Progenitor cell of endocrine pancreas (in vitro differentiated cells): ENCODE results near the gene YES1. TPM values are rescaled to one million over a fixed set of nuclear protein-coding genes. Genes with fewer than 3 reads are reported as not detected.

Experiments
- DNase-seq: peaks from one replicate; pipeline ENCODE4 v3.0.0; 2021; ENCODE audit warnings: low spot score; ENCODE audit not compliant: unreplicated experiment
- H3K27ac Mint-ChIP-seq: 2 replicates; pipeline ENCODE4 v1.8.0; 2021; ENCODE audit warnings: mild to moderate bottlenecking, moderate library complexity, mixed read lengths
- H3K27me3 Mint-ChIP-seq: 2 replicates; pipeline ENCODE4 v1.8.0; 2021; ENCODE audit warnings: mixed read lengths
- H3K36me3 Mint-ChIP-seq: 2 replicates; pipeline ENCODE4 v1.8.0; 2022; ENCODE audit warnings: mixed read lengths; ENCODE audit not compliant: insufficient read depth
- H3K4me1 Mint-ChIP-seq: 2 replicates; pipeline ENCODE4 v1.8.0; 2021; ENCODE audit warnings: low read depth, mixed read lengths
- H3K4me3 Mint-ChIP-seq: 2 replicates; pipeline ENCODE4 v1.8.0; 2021; ENCODE audit warnings: low read depth, mild to moderate bottlenecking, moderate library complexity, mixed read lengths
- H3K9me3 Mint-ChIP-seq: 2 replicates; pipeline ENCODE4 v1.8.0; 2021; ENCODE audit warnings: low read depth, mixed read lengths
- total RNA-seq: library from RNA; stranded (reverse); gene quantifications from 2 replicates; pipeline ENCODE4 v1.2.1, GENCODE V29; 2021
- TF ChIP-seq, protein P1 (sequence below): fragments of 200-600 bp; sonication (generic); IDR thresholded peaks from one replicate; pipeline ENCODE4 v1.5.0; 2021; ENCODE audit warnings: antibody characterized with exemption, mild to moderate bottlenecking; ENCODE audit not compliant: unreplicated experiment

Gene YES1
- total RNA-seq, 1 donor from 2014 or later: 55.5 TPM

GRCh38 chr18:706405-706804, 105.6 kb downstream of the YES1 start:
- no peak overlapping the region for H3K4me3 Mint-ChIP-seq

DNA sequence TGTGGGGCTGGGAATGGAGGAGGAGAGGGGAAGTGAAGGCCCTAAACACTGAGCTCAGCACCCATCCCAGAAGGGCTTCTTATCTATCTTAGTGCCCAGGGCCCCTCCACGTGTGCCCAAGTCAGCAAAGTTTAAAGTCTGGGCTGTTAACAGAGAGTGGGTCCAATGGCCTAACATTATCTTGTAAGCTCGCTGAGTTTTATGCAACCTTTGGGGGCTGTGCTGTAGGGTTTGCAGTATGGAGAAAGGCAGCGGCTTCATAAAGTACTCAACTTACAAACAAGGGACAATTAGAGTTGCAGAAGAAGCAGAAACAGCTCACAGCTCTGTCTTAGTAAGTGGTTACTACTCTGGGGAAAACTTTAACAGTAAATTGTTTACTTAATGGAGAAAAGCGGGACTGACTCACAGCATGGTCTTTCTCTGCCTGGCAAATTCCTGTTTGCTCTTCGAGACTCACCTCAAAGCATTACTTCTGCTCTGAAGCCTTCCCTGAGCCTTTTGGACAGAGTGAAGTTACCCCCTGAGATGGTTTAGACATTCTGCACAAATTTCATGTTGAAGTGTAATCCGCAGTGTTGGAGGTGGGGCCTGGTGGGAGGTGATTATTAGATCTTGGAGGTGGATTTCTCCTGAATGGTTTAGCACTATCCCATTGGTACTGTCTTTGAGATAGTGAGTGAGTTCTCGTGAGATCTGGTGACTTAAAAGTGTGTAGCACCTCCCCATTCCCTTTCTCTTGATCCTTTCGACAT, 108.7 kb downstream of the YES1 start:
- Mint-ChIP-seq H3K9me3 (no peaks in the 10 kb centered on the region), H3K36me3 (peaks cover 6% of the 10 kb centered on the region), H3K27ac (peak overlapping the region; percentile 58), H3K27me3 (no peaks in the 10 kb centered on the region), H3K4me3 (no peak overlapping the region), H3K4me1 (peaks cover 13% of the 10 kb centered on the region)
- TF ChIP-seq, protein P1, sequence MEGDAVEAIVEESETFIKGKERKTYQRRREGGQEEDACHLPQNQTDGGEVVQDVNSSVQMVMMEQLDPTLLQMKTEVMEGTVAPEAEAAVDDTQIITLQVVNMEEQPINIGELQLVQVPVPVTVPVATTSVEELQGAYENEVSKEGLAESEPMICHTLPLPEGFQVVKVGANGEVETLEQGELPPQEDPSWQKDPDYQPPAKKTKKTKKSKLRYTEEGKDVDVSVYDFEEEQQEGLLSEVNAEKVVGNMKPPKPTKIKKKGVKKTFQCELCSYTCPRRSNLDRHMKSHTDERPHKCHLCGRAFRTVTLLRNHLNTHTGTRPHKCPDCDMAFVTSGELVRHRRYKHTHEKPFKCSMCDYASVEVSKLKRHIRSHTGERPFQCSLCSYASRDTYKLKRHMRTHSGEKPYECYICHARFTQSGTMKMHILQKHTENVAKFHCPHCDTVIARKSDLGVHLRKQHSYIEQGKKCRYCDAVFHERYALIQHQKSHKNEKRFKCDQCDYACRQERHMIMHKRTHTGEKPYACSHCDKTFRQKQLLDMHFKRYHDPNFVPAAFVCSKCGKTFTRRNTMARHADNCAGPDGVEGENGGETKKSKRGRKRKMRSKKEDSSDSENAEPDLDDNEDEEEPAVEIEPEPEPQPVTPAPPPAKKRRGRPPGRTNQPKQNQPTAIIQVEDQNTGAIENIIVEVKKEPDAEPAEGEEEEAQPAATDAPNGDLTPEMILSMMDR: no peak
- DNase-seq: no peak

More at GRCh38 chr18:706405-706804, 105.6 kb downstream of the YES1 start:
- Mint-ChIP-seq H3K27ac (no peak overlapping the region), H3K27me3 (no peaks in the 10 kb centered on the region), H3K9me3 (no peaks in the 10 kb centered on the region), H3K4me1 (peaks cover 16% of the 10 kb centered on the region), H3K36me3 (peaks cover 11% of the 10 kb centered on the region)
- TF ChIP-seq, protein P1: no peak
- no peak for DNase-seq

DNA sequence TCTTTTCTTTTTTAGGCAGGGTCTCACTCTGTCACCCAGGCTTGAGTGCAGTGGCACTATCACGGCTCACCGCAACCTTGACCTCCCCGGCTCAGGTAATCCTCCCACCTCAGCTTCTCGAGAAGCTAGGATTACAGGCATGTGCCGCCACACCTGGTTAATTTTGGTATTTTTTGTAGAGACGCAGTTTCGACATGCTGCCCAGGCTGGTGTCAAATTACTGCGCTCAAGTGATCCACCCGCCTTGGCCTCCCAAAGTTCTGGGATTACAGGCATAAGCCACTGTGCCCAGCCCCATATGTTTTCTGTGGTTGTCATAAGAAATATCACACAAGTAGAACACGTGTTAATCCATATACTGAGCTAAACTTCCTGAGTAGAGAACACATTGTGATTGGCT, 114.2 kb downstream of the YES1 start:
- TF ChIP-seq, protein P1: no peak
- peaks cover 1% of the 10 kb centered on the region for H3K4me1 Mint-ChIP-seq
- no peaks in the 10 kb centered on the region for H3K36me3 Mint-ChIP-seq
- no peak for DNase-seq
- no peak overlapping the region for H3K27ac Mint-ChIP-seq
- H3K4me3 Mint-ChIP-seq: no peak overlapping the region
- H3K27me3 Mint-ChIP-seq: no peaks in the 10 kb centered on the region
- H3K9me3 Mint-ChIP-seq: no peaks in the 10 kb centered on the region

GRCh38 chr18:697012-697411, 115.0 kb downstream of the YES1 start:
- Mint-ChIP-seq H3K9me3 (no peaks in the 10 kb centered on the region), H3K4me3 (no peak overlapping the region), H3K27me3 (no peaks in the 10 kb centered on the region), H3K36me3 (peaks cover under 1% of the 10 kb centered on the region), H3K27ac (no peak overlapping the region), H3K4me1 (no peaks in the 10 kb centered on the region)
- DNase-seq: no peak
- TF ChIP-seq, protein P1: no peak

DNA sequence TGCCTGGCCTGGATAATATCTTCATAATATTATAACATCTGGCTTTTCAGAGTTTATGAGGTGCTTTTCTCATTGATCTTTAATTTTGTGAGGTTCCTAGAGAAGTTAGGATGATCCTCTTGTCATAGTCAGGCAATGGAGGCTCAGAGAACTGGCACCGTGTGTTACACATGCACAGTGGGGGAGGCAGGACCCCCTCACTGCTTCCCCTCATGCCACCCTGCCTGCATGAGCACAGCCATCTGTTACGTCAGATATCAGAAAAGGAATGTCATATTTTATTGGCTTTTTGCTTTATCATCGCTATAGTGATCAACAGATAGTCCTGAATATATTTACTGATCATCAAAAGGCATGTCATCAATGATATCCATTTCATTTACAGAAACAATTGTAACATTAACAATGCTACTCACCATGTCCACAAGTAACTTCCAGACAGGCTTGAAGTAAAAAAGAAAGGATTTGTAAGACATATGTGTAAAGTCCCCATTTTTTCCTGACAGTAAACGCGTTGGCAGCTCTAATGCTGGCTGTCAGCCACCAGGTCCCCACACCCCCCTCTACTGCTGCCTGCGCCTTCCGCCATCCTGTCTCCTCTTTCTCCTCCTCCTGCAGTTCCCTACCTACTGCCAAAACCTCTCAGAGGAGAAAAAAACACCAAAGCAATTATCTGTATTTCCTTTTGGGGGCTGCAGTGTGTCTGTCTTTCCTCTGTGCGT, 118.4 kb downstream of the YES1 start:
- H3K4me1 Mint-ChIP-seq: no peaks in the 10 kb centered on the region
- no peaks in the 10 kb centered on the region for H3K27me3 Mint-ChIP-seq
- DNase-seq: no peak
- H3K27ac Mint-ChIP-seq: no peak overlapping the region
- H3K36me3 Mint-ChIP-seq: peaks cover 1% of the 10 kb centered on the region
- TF ChIP-seq, protein P1: no peak
- H3K9me3 Mint-ChIP-seq: no peaks in the 10 kb centered on the region
- H3K4me3 Mint-ChIP-seq: no peak overlapping the region
